PFSK-1 (cell line): ENCODE data around the gene OR6C65.

Experiments used
- POLR2AphosphoS5 ChIP-seq: IDR thresholded peaks from 2 replicates; pipeline ENCODE4 v1.6.1; 2012; ENCODE audit warnings: low read depth, mild to moderate bottlenecking, control low read depth, low read length, moderate library complexity
- SIN3A ChIP-seq: IDR thresholded peaks from 2 replicates; pipeline ENCODE4 v1.6.1; 2012; ENCODE audit warnings: mild to moderate bottlenecking, low read length, moderate library complexity, borderline replicate concordance; ENCODE audit not compliant: insufficient read depth
- TF ChIP-seq, protein P1 (sequence below), 2 experiments: IDR thresholded peaks; 2 replicates each; pipeline versions ENCODE4 v1.6.1 to v1.8.0; 2011 to 2012; ENCODE audit warnings: low read depth in 2 of 2, low read length in 2 of 2, control low read depth in 1 of 2, inconsistent platforms in 1 of 2, mild to moderate bottlenecking in 1 of 2, moderate library complexity in 1 of 2; ENCODE audit not compliant: insufficient read depth in 1 of 2

DNA sequence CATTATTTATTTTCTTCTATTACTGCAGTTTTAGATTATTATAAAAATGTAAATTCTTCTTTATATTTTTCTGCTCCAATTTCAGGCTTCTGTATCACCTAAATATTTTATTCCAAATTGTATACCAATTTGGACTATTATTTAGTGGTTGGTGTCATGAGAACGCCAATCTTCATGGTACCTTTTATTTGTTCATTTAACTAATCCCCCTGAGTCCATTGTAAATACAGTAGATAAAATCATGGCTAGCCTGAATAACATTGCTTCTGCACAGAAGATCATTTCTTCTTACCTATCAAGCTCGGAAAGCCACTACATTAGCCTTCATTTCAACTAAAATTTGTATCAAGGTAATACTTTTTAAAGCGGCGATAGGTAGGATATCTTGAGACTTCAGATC, 37.7 kb upstream of the OR6C65 start, which contains the start of gene OR6C75:
- no peak for TF ChIP-seq POLR2AphosphoS5
- no peak for TF ChIP-seq SIN3A
- TF ChIP-seq, protein P1, sequence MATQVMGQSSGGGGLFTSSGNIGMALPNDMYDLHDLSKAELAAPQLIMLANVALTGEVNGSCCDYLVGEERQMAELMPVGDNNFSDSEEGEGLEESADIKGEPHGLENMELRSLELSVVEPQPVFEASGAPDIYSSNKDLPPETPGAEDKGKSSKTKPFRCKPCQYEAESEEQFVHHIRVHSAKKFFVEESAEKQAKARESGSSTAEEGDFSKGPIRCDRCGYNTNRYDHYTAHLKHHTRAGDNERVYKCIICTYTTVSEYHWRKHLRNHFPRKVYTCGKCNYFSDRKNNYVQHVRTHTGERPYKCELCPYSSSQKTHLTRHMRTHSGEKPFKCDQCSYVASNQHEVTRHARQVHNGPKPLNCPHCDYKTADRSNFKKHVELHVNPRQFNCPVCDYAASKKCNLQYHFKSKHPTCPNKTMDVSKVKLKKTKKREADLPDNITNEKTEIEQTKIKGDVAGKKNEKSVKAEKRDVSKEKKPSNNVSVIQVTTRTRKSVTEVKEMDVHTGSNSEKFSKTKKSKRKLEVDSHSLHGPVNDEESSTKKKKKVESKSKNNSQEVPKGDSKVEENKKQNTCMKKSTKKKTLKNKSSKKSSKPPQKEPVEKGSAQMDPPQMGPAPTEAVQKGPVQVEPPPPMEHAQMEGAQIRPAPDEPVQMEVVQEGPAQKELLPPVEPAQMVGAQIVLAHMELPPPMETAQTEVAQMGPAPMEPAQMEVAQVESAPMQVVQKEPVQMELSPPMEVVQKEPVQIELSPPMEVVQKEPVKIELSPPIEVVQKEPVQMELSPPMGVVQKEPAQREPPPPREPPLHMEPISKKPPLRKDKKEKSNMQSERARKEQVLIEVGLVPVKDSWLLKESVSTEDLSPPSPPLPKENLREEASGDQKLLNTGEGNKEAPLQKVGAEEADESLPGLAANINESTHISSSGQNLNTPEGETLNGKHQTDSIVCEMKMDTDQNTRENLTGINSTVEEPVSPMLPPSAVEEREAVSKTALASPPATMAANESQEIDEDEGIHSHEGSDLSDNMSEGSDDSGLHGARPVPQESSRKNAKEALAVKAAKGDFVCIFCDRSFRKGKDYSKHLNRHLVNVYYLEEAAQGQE (IDR thresholded peaks at IDR 0.05; ENCODE audit: insufficient read depth in 1 of 2, low read depth in 2 of 2, low read length in 2 of 2) = no peak
